Mucosa of stomach (tissue), 1 donor: ENCODE results near the gene DVL1.
"Not testable (repeated sequence)": the region's sequence is repeated elsewhere in the genome, so short reads cannot be mapped to it uniquely, and the experiment has no call there.

Experiments used
- H3K27me3 ChIP-seq: one replicate; pipeline ENCODE4 v1.7.0; 2013; ENCODE audit warnings: mild to moderate bottlenecking, low read length; ENCODE audit not compliant: control insufficient read depth, insufficient read depth
- H3K36me3 ChIP-seq: one replicate; pipeline ENCODE4 v1.7.0; 2013; ENCODE audit warnings: low read length; ENCODE audit not compliant: control insufficient read depth, insufficient read depth
- H3K4me1 ChIP-seq: one replicate; pipeline ENCODE4 v1.7.0; 2013; ENCODE audit warnings: mild to moderate bottlenecking, low read length; ENCODE audit not compliant: control insufficient read depth, insufficient read depth
- H3K4me3 ChIP-seq: one replicate; pipeline ENCODE4 v1.7.0; 2013; ENCODE audit warnings: low read length
- H3K9ac ChIP-seq: one replicate; pipeline ENCODE4 v1.7.0; 2013; ENCODE audit warnings: mild to moderate bottlenecking, low read length, moderate library complexity
- H3K9me3 ChIP-seq: one replicate; pipeline ENCODE4 v1.7.0; 2013; ENCODE audit warnings: mild to moderate bottlenecking, low read length, moderate library complexity; ENCODE audit not compliant: control insufficient read depth
- donor health status: Pancreatic carcinoma.

The DVL1 gene

GRCh38 chr1:1324524-1325287 lies 24.5 kb downstream of the DVL1 start, which contains the start of the genes CPTP and INTS11:
CPTP (plus strand) TSS chr1:1324802; CDS start chr1:1326911, 2,109 bp downstream.
INTS11 (minus strand) TSS chr1:1324660; CDS start chr1:1324608, 52 bp downstream.
- peaks cover 31% of the 10 kb centered on the region for H3K4me1 ChIP-seq
- no peaks in the 10 kb centered on the region for H3K9me3 ChIP-seq
- no peaks in the 10 kb centered on the region for H3K36me3 ChIP-seq
- H3K27me3 ChIP-seq = no peaks in the 10 kb centered on the region
- peak within 1 kb of the TSS; percentile 84 for H3K9ac ChIP-seq
- peak within 1 kb of the TSS; percentile 71 for H3K4me3 ChIP-seq

GRCh38 chr1:1324084-1324523 lies 25.1 kb downstream of the DVL1 start:
- Histone ChIP-seq H3K9ac (peak overlapping the region; percentile 75), H3K36me3 (no peaks in the 10 kb centered on the region), H3K27me3 (no peaks in the 10 kb centered on the region)

GRCh38 chr1:1322952-1323351 lies 26.3 kb downstream of the DVL1 start:
- peaks cover 39% of the 10 kb centered on the region for H3K4me1 ChIP-seq
- H3K9ac ChIP-seq = no peak overlapping the region
- H3K9me3 ChIP-seq = no peaks in the 10 kb centered on the region
- no peaks in the 10 kb centered on the region for H3K36me3 ChIP-seq
- H3K27me3 ChIP-seq = no peaks in the 10 kb centered on the region
- no peak overlapping the region for H3K4me3 ChIP-seq

More at GRCh38 chr1:1324084-1324523, 25.1 kb downstream of the DVL1 start:
- Histone ChIP-seq H3K9me3 (no peaks in the 10 kb centered on the region), H3K4me1 (peaks cover 31% of the 10 kb centered on the region), H3K4me3 (no peak overlapping the region)

- Histone ChIP-seq H3K4me1 (peaks cover 45% of the 10 kb centered on the region), H3K27me3 (no peaks in the 10 kb centered on the region), H3K36me3 (no peaks in the 10 kb centered on the region), H3K9me3 (no peaks in the 10 kb centered on the region), H3K4me3 (no peak overlapping the region), H3K9ac (no peak overlapping the region)
Measured at GRCh38 chr1:1322418-1322817, 26.8 kb downstream of the DVL1 start.

- Histone ChIP-seq H3K4me1 (peaks cover 46% of the 10 kb centered on the region), H3K4me3 (no peak overlapping the region), H3K27me3 (no peaks in the 10 kb centered on the region), H3K9ac (no peak overlapping the region), H3K36me3 (no peaks in the 10 kb centered on the region), H3K9me3 (no peaks in the 10 kb centered on the region)
Measured at GRCh38 chr1:1321477-1321876, 27.7 kb downstream of the DVL1 start.

- no peaks in the 10 kb centered on the region for H3K9me3 ChIP-seq
- no peaks in the 10 kb centered on the region for H3K27me3 ChIP-seq
- H3K9ac ChIP-seq = no peak overlapping the region
- H3K36me3 ChIP-seq = no peaks in the 10 kb centered on the region
- H3K4me3 ChIP-seq = no peak overlapping the region
- peaks cover 40% of the 10 kb centered on the region for H3K4me1 ChIP-seq
Measured at GRCh38 chr1:1320666-1321448, 28.4 kb downstream of the DVL1 start.

GRCh38 chr1:1319646-1319941 lies 29.6 kb downstream of the DVL1 start:
- H3K4me1 ChIP-seq = peaks cover 30% of the 10 kb centered on the region

GRCh38 chr1:1318777-1319645 lies 30.2 kb downstream of the DVL1 start:
- Histone ChIP-seq H3K27me3 (no peaks in the 10 kb centered on the region), H3K9ac (no peak overlapping the region), H3K9me3 (no peaks in the 10 kb centered on the region), H3K36me3 (no peaks in the 10 kb centered on the region), H3K4me1 (peaks cover 30% of the 10 kb centered on the region), H3K4me3 (no peak overlapping the region)

More at GRCh38 chr1:1319646-1319941, 29.6 kb downstream of the DVL1 start:
- no peaks in the 10 kb centered on the region for H3K27me3 ChIP-seq
- H3K9me3 ChIP-seq = no peaks in the 10 kb centered on the region
- no peak overlapping the region for H3K9ac ChIP-seq
- H3K36me3 ChIP-seq = no peaks in the 10 kb centered on the region
- H3K4me3 ChIP-seq = no peak overlapping the region

- Histone ChIP-seq H3K9me3 (no peaks in the 10 kb centered on the region), H3K4me3 (no peak overlapping the region), H3K27me3 (no peaks in the 10 kb centered on the region), H3K36me3 (no peaks in the 10 kb centered on the region), H3K9ac (no peak overlapping the region), H3K4me1 (peaks cover 27% of the 10 kb centered on the region)
Measured at GRCh38 chr1:1318131-1318652, 31.0 kb downstream of the DVL1 start.

- Histone ChIP-seq H3K27me3 (no peaks in the 10 kb centered on the region), H3K9me3 (no peaks in the 10 kb centered on the region), H3K4me1 (peaks cover 21% of the 10 kb centered on the region), H3K4me3 (no peak overlapping the region), H3K36me3 (no peaks in the 10 kb centered on the region), H3K9ac (no peak overlapping the region)
Measured at GRCh38 chr1:1317420-1317819, 31.8 kb downstream of the DVL1 start.

GRCh38 chr1:1316199-1316598 lies 33.0 kb downstream of the DVL1 start:
- not testable (repeated sequence) for H3K9ac ChIP-seq, H3K9me3 ChIP-seq, H3K27me3 ChIP-seq, H3K36me3 ChIP-seq, H3K4me3 ChIP-seq
- peaks cover 21% of the 10 kb centered on the region for H3K4me1 ChIP-seq
